ENCODE measurements around the gene C19orf44. TPM values are rescaled to one million over a fixed set of nuclear protein-coding genes. Genes with fewer than 3 reads are reported as not detected.

Gene C19orf44
- total and polyA plus RNA-seq, 2 experiments from 2014 or later: 2.5 to 5.9 TPM

- TF ChIP-seq ZNF462 (CRISPR knock-in tag; IDR thresholded peaks at IDR 0.05): no peak
- no peak for TF ChIP-seq CTCF (conservative IDR thresholded peaks at IDR 0.05; ENCODE audit: low read depth in 2 of 2)
- no peak for TF ChIP-seq NANOG (IDR thresholded peaks at IDR 0.05; ENCODE audit: borderline replicate concordance)
- no peak for TF ChIP-seq STAT1 (IDR thresholded peaks at IDR 0.05; ENCODE audit: unreplicated experiment)
- no peak for TF ChIP-seq ETS1 (IDR thresholded peaks at IDR 0.05)
- TF ChIP-seq EZH2phosphoT487 (IDR thresholded peaks at IDR 0.05; ENCODE audit: unreplicated experiment): no peak
- TF ChIP-seq ZNF114 (CRISPR knock-in tag; IDR thresholded peaks at IDR 0.05): no peak
Observed at GRCh38 chr19:16516923-16517610, 20.9 kb downstream of the C19orf44 start (continued).
